ENCODE results near the gene SLC25A42. TPM values are rescaled to one million over a fixed set of nuclear protein-coding genes. Genes with fewer than 3 reads are reported as not detected.

SLC25A42 gene
- total and polyA plus RNA-seq, 2 of the 13 experiments (the other 11 are each of a cell fraction or from before 2014, with no cell fraction given), result 12.8 to 18.3 TPM

- TF ChIP-seq POLR2G (IDR thresholded peaks at IDR 0.05; ENCODE audit: low read depth, low read length), result peak; percentile 92
- TF ChIP-seq ZBTB43 (CRISPR knock-in tag; conservative IDR thresholded peaks at IDR 0.05), result no peak; the same call in 1 of the 2 replicates
- TF ChIP-seq U2AF2 (IDR thresholded peaks at IDR 0.05; ENCODE audit: low read depth, low read length), result peak; percentile 59; the same call in 1 of the 2 replicates
- no peak; the same call in 1 of the 2 replicates for TF ChIP-seq ZNF607 (CRISPR knock-in tag; IDR thresholded peaks at IDR 0.05; ENCODE audit: borderline replicate concordance)
- TF ChIP-seq KDM1A (CRISPR knock-in tag; IDR thresholded peaks at IDR 0.05), result 0 out of 2 replicates have a peak, but pooled peaks have one; percentile 62
- TF ChIP-seq ARHGAP35 (CRISPR knock-in tag; IDR thresholded peaks at IDR 0.05; ENCODE audit: borderline replicate concordance), result no peak
- TF ChIP-seq NCOA2 (CRISPR knock-in tag; IDR thresholded peaks at IDR 0.05), result peak; percentile 81
- TF ChIP-seq ZNF558 (CRISPR knock-in tag; IDR thresholded peaks at IDR 0.05; ENCODE audit: borderline replicate concordance), result no peak
- no peak; the same call in 1 of the 2 replicates for TF ChIP-seq ATF3 (CRISPR knock-in tag; IDR thresholded peaks at IDR 0.05)
- TF ChIP-seq ZNF841 (CRISPR knock-in tag; IDR thresholded peaks at IDR 0.05; ENCODE audit: borderline replicate concordance), result no peak
- TF ChIP-seq ZNF816 (CRISPR knock-in tag; IDR thresholded peaks at IDR 0.05; ENCODE audit: borderline replicate concordance), result no peak
- TF ChIP-seq ZUFSP (CRISPR knock-in tag; IDR thresholded peaks at IDR 0.05; ENCODE audit: borderline replicate concordance), result no peak
- TF ChIP-seq HNF1B (CRISPR knock-in tag; IDR thresholded peaks at IDR 0.05), result peak; percentile 36
- TF ChIP-seq NFE2L1 (CRISPR knock-in tag; IDR thresholded peaks at IDR 0.05; ENCODE audit: borderline replicate concordance), result no peak; the same call in 1 of the 2 replicates
- peak; percentile 47 for TF ChIP-seq ZFP91 (CRISPR knock-in tag; IDR thresholded peaks at IDR 0.05; ENCODE audit: borderline replicate concordance)
- peak; percentile 35; the same call in 1 of the 2 replicates for TF ChIP-seq ZBTB3 (CRISPR knock-in tag; IDR thresholded peaks at IDR 0.05; ENCODE audit: borderline replicate concordance, low read depth)
- TF ChIP-seq SP4 (CRISPR knock-in tag; IDR thresholded peaks at IDR 0.05), result no peak
- no peak; the same call in 1 of the 2 replicates for TF ChIP-seq ZNF34 (CRISPR knock-in tag; IDR thresholded peaks at IDR 0.05; ENCODE audit: borderline replicate concordance)
- TF ChIP-seq REXO4 (CRISPR knock-in tag; IDR thresholded peaks at IDR 0.05; ENCODE audit: borderline replicate concordance), result no peak
- 0 out of 2 replicates have a peak, but pooled peaks have one; percentile 43 for TF ChIP-seq HES4 (CRISPR knock-in tag; IDR thresholded peaks at IDR 0.05; ENCODE audit: borderline replicate concordance)
- peak; percentile 65; the same call in 1 of the 2 replicates for TF ChIP-seq MIER3 (CRISPR knock-in tag; IDR thresholded peaks at IDR 0.05; ENCODE audit: borderline replicate concordance)
These were observed 35.2 kb downstream of the SLC25A42 start (continued) for GRCh38 chr19:19098703-19099632.

Data from HepG2 (cell line).